GM12874 (cell line): Measurements from ENCODE around the gene CRTC3.

ENCODE experiments used
- CTCF ChIP-seq: IDR thresholded peaks from 2 replicates; pipeline ENCODE4 v1.5.1; 2011; ENCODE audit warnings: low read depth, mild to moderate bottlenecking, control low read depth, low read length, moderate library complexity; ENCODE audit not compliant: insufficient read depth

The CRTC3 gene

DNA sequence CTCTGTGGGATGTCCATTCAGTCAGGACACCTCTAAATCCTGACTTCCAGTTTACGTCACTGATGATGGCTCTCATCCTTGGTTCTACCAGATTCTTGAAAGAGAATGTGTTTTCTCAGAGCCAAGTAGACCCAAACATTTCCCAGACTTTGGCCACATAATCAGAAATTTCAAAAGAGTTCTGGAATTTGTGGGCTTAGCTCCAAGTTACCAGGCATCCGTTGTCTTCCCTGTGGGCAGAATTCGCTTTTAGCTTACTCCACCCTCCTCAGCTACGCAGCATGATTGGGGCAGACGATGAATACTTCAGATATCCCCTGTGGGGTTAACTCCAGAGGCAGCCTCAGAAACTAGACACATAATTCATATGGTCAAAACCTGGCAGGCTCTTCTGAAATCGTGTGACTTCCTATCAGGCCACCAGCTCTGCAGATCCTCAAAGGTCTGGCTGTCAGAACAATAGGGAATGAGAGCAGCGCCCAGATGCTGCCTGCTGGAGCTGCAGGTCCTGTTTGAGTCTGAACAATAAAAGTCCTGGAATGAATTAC is 30.6 kb downstream of the CRTC3 start:
- TF ChIP-seq CTCF: no peak

- TF ChIP-seq CTCF: no peak
These were observed 31.9 kb downstream of the CRTC3 start for GRCh38 chr15:90561344-90562244.

GRCh38 chr15:90562669-90563068 is 32.9 kb downstream of the CRTC3 start:
- no peak for TF ChIP-seq CTCF

DNA sequence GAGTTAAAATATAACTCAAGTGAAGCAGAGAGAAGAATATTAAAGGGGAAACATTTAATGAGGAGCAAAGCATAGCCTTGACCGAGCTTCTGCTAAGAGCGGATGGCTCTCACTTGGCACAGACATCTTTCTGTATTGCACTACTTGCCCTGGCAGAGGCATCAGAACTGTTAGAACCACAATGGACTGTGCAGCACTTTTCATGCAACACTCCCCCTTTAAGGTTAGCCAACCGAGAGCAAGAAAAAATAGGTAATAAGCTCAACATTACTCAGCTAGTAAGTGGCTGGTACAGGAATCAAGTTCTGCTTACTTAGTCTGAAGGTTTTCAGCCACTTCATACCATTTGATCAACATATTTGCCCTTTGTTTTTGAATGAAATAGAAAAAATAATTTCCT is 33.7 kb downstream of the CRTC3 start:
- no peak for TF ChIP-seq CTCF

GRCh38 chr15:90564051-90564450 is 34.3 kb downstream of the CRTC3 start:
- TF ChIP-seq CTCF: no peak

DNA sequence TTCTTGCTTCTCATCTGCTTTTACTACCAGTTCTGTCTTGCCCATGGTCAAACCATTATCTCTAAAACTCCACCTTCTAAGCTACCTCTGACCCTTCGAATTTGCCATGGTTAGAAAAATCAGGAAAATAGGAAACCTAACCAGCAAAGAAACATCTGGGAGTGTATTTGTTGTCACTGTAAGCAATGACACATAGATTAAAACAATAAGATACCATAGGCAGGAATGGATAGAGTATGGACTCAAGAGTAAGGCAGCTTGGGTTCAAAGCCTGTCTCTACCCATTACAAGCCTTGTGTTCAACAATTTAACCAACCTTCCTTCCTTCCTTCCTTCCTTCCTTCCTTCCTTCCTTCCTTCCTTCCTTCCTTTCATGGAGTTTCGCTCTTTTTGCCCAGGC is 34.9 kb downstream of the CRTC3 start:
- no peak for TF ChIP-seq CTCF

- TF ChIP-seq CTCF: no peak
These were observed 36.1 kb downstream of the CRTC3 start for GRCh38 chr15:90565866-90566265.
